OCI-LY1 (cell line): Measurements from ENCODE around the gene SPOCK1.

Experiments
- H2AFZ ChIP-seq: fragments of 200-600 bp; sonication (generic), shearing (Covaris generic); 2 replicates; pipeline ENCODE4 v1.6.0; 2014; ENCODE audit warnings: antibody characterized with exemption, mild to moderate bottlenecking, low read length
- H3F3A ChIP-seq: fragments of 200-600 bp; sonication (generic), shearing (Covaris generic); 2 replicates; pipeline ENCODE4 v1.6.0; 2014; ENCODE audit warnings: mild to moderate bottlenecking, antibody characterized with exemption, low read length, moderate library complexity; ENCODE audit not compliant: insufficient read depth
- H3K27ac ChIP-seq: fragments of 200-600 bp; sonication (generic); 2 replicates; pipeline ENCODE4 v1.5.1; 2014; ENCODE audit warnings: low read length, mixed run types, mild to moderate bottlenecking, low read depth; ENCODE audit not compliant: poor library complexity, severe bottlenecking
- H3K27me3 ChIP-seq: fragments of 200-600 bp; sonication (generic); 2 replicates; pipeline ENCODE4 v1.6.0; 2014; ENCODE audit warnings: antibody characterized with exemption, mild to moderate bottlenecking, low read length, moderate library complexity; ENCODE audit not compliant: insufficient read depth
- H3K36me3 ChIP-seq: fragments of 200-600 bp; sonication (generic); 2 replicates; pipeline ENCODE4 v1.6.1; 2014; ENCODE audit warnings: mild to moderate bottlenecking, antibody characterized with exemption, low read length, moderate library complexity, mixed read lengths; ENCODE audit not compliant: insufficient read depth
- H3K4me1 ChIP-seq: fragments of 200-600 bp; sonication (generic); 2 replicates; pipeline ENCODE4 v1.5.1; 2014; ENCODE audit warnings: mild to moderate bottlenecking, low read length, moderate library complexity; ENCODE audit not compliant: insufficient read depth, severe bottlenecking
- H3K4me2 ChIP-seq: fragments of 200-600 bp; sonication (generic), shearing (Covaris generic); 2 replicates; pipeline ENCODE4 v1.6.1; 2014; ENCODE audit warnings: low read length
- H3K4me3 ChIP-seq: fragments of 200-600 bp; sonication (generic); 2 replicates; pipeline ENCODE4 v1.5.1; 2014; ENCODE audit warnings: low read length, low read depth, mild to moderate bottlenecking, mixed read lengths; ENCODE audit not compliant: poor library complexity, severe bottlenecking
- H3K79me2 ChIP-seq: fragments of 200-600 bp; shearing (Covaris generic); 2 replicates; pipeline ENCODE4 v1.6.1; 2016; ENCODE audit warnings: mixed run types, low read length, mixed read lengths; ENCODE audit not compliant: insufficient read depth
- H3K9ac ChIP-seq: fragments of 200-600 bp; sonication (generic), shearing (Covaris generic); 2 replicates; pipeline ENCODE4 v1.6.1; 2014; ENCODE audit warnings: mild to moderate bottlenecking, low read length, mixed read lengths
- H3K9me2 ChIP-seq: fragments of 200-600 bp; sonication (generic), shearing (Covaris generic); 2 replicates; pipeline ENCODE4 v1.6.1; 2014; ENCODE audit warnings: low read depth, mild to moderate bottlenecking, low read length, mixed read lengths
- H3K9me3 ChIP-seq: fragments of 200-600 bp; shearing (Covaris generic); 2 replicates; pipeline ENCODE4 v1.6.1; 2014; ENCODE audit warnings: low read length, mixed read lengths
- H4K20me1 ChIP-seq: fragments of 200-600 bp; sonication (generic), shearing (Covaris generic); 2 replicates; pipeline ENCODE4 v1.6.0; 2016; ENCODE audit warnings: mild to moderate bottlenecking, low read length; ENCODE audit not compliant: insufficient read depth
- EZH2 ChIP-seq: fragments of 200-600 bp; sonication (generic), shearing (Covaris generic); IDR thresholded peaks from 2 replicates; pipeline ENCODE4 v1.8.0; 2017; ENCODE audit warnings: borderline replicate concordance, mixed run types, mild to moderate bottlenecking, antibody characterized with exemption, low read length, moderate library complexity, mixed read lengths
- TF ChIP-seq, protein P1 (sequence below): fragments of 200-600 bp; sonication (generic), shearing (Covaris generic); IDR thresholded peaks from 2 replicates; pipeline ENCODE4 v1.5.1; 2017; ENCODE audit warnings: mild to moderate bottlenecking, antibody characterized with exemption, low read length, moderate library complexity, mixed read lengths

Gene SPOCK1

DNA sequence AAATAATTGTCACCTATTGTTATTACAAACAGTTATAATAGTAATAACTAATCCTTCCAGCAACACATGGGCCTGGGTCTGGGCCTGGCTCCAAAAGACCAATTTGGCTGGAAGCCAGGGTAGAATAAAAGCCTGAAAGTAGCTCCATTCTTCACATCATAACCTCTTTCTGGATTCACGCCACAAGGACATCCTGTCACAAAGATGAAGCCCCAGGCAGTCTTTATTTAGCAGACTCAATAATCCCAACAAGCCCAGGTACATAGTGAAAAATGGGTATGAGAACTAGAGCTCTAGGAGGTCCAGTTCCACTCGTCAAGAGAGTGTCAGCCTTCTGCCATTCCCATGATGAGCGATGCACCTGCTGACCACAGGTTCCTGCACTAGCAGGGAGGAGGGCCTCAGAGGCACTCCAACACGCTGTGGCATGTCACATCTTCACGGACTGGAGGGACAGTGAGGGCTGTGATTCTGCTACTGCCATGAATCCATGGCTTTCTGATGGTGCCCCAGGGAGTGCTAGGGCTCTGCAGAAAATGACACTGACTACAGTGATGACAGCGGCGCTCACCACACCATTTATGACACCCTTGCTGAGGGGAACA, 124.9 kb downstream of the SPOCK1 start:
- Histone ChIP-seq H2AFZ (no peak overlapping the region), H3K79me2 (no peaks in the 10 kb centered on the region), H3K9ac (no peak overlapping the region), H3K9me2 (no peaks in the 10 kb centered on the region), H3K9me3 (no peaks in the 10 kb centered on the region), H3K4me1 (no peaks in the 10 kb centered on the region), H4K20me1 (no peaks in the 10 kb centered on the region), H3F3A (no peaks in the 10 kb centered on the region), H3K4me3 (no peak overlapping the region), H3K27ac (no peak overlapping the region), H3K27me3 (no peaks in the 10 kb centered on the region; the same call in 1 of the 2 replicates), H3K36me3 (no peaks in the 10 kb centered on the region), H3K4me2 (no peak overlapping the region)
- TF ChIP-seq, protein P1, sequence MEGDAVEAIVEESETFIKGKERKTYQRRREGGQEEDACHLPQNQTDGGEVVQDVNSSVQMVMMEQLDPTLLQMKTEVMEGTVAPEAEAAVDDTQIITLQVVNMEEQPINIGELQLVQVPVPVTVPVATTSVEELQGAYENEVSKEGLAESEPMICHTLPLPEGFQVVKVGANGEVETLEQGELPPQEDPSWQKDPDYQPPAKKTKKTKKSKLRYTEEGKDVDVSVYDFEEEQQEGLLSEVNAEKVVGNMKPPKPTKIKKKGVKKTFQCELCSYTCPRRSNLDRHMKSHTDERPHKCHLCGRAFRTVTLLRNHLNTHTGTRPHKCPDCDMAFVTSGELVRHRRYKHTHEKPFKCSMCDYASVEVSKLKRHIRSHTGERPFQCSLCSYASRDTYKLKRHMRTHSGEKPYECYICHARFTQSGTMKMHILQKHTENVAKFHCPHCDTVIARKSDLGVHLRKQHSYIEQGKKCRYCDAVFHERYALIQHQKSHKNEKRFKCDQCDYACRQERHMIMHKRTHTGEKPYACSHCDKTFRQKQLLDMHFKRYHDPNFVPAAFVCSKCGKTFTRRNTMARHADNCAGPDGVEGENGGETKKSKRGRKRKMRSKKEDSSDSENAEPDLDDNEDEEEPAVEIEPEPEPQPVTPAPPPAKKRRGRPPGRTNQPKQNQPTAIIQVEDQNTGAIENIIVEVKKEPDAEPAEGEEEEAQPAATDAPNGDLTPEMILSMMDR = no peak

DNA sequence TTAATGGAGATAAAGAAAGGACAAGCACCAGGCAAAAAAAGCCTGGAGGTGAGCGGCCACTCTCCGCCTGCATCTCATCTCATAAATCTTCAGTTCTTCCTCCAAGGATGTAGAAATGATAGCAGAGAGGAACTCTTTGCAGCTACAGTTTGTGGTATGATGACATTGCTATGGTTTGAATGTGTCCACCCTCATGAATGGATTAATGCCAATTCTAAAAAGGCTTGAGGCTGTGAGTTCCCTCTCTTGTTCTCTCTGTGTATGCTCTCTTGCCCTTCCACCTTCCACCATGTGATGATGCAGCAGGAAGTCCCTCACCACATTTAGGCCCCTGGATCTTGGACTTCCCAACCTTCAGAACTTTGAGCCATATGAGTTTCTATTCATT, 126.4 kb downstream of the SPOCK1 start:
- Histone ChIP-seq H3K27me3 (no peaks in the 10 kb centered on the region; the same call in 1 of the 2 replicates), H3K36me3 (no peaks in the 10 kb centered on the region), H3K9me3 (no peaks in the 10 kb centered on the region), H2AFZ (no peak overlapping the region), H3K4me2 (no peak overlapping the region), H3K4me3 (no peak overlapping the region), H3K4me1 (no peaks in the 10 kb centered on the region), H3F3A (no peaks in the 10 kb centered on the region), H3K79me2 (no peaks in the 10 kb centered on the region), H4K20me1 (no peaks in the 10 kb centered on the region), H3K9me2 (no peaks in the 10 kb centered on the region), H3K9ac (no peak overlapping the region), H3K27ac (no peak overlapping the region)
- TF ChIP-seq, protein P1 = no peak
- no peak for TF ChIP-seq EZH2

DNA sequence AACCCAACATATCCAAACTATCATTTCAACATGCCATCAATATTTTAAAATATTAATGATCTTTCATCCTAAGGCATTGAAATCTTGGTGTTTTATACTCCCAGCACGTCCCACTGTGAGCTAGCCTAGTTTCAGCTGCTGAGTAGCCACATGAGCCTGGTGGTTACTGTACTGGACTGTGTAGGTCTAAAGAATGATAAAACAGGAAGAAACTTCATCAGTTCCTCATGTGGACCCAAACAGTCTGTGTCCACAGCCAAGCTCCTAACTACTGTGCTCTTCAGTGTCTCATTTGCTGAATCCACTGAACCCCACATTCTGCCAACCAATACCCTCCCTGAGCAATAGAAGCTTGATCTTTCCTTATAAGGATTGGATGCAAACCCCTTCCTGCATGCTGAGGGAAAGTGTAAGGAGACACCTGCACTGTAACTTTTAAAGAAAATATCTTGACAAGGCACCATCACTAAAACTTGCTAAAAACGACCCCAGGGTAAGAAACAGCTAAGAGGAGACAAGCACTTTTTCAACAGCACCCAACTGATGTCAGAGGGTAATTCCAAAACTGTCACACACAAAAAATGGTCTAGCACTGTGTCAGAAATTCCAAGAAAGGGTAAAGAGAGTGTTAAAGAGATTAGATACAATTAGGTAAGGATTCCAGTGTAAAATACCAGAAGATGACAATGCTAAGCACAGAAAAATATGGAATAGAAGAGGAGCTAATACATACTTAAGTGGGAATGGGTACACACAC, 126.9 kb downstream of the SPOCK1 start:
- TF ChIP-seq EZH2 = no peak
- TF ChIP-seq, protein P1 = no peak
- H3K4me1 ChIP-seq = no peaks in the 10 kb centered on the region
- no peaks in the 10 kb centered on the region for H3K9me2 ChIP-seq
- no peaks in the 10 kb centered on the region; the same call in 1 of the 2 replicates for H3K27me3 ChIP-seq
- H3K9ac ChIP-seq = no peak overlapping the region
- H3K4me2 ChIP-seq = no peak overlapping the region
- no peak overlapping the region for H2AFZ ChIP-seq
- no peak overlapping the region for H3K4me3 ChIP-seq
- no peaks in the 10 kb centered on the region for H3F3A ChIP-seq
- H3K9me3 ChIP-seq = no peaks in the 10 kb centered on the region
- no peak overlapping the region for H3K27ac ChIP-seq
- H3K79me2 ChIP-seq = no peaks in the 10 kb centered on the region
- H3K36me3 ChIP-seq = no peaks in the 10 kb centered on the region
- no peaks in the 10 kb centered on the region for H4K20me1 ChIP-seq
